ENCODE measurements around the gene PIP4K2A. TPM values are rescaled to one million over a fixed set of nuclear protein-coding genes. Genes with fewer than 3 reads are reported as not detected.

The PIP4K2A gene
- total and polyA plus RNA-seq, 7 donors: 2.3 to 9.7 (median 6.4) TPM

GRCh38 chr10:22677333-22677732, 37.0 kb downstream of the PIP4K2A start:
- no peaks in the 10 kb centered on the region for H3K27me3 ChIP-seq (ENCODE audit: insufficient read depth in 3 of 3, low read length in 2 of 3)
- 97 to 98% (median 98%) methylated on average over 5 of the region's 5 CpGs for WGBS, 3 donors
- no peak for DNase-seq
- no peaks in the 10 kb centered on the region for H3K4me1 ChIP-seq
- no peaks in the 10 kb centered on the region for H3K36me3 ChIP-seq (ENCODE audit: insufficient read depth in 1 of 2, low read depth in 1 of 2)
- ATAC-seq: no peak
- no peak overlapping the region for H3K27ac ChIP-seq
- intact Hi-C loops (cut with DNase I): no loop called here
- TF ChIP-seq CTCF (IDR thresholded peaks at IDR 0.05): no peak
- H3K4me3 ChIP-seq: no peak overlapping the region
- H3K9me3 ChIP-seq: no peaks in the 10 kb centered on the region

GRCh38 chr10:22676435-22676834, 37.9 kb downstream of the PIP4K2A start:
- WGBS, 3 donors: 89 to 93% (median 93%) methylated on average over 1 of the region's 1 CpG
- H3K9me3 ChIP-seq: no peaks in the 10 kb centered on the region
- intact Hi-C loops (cut with DNase I): no loop called here
- no peaks in the 10 kb centered on the region for H3K36me3 ChIP-seq (ENCODE audit: insufficient read depth in 1 of 2, low read depth in 1 of 2)
- no peak overlapping the region for H3K27ac ChIP-seq
- H3K4me3 ChIP-seq: no peak overlapping the region
- no peaks in the 10 kb centered on the region for H3K27me3 ChIP-seq (ENCODE audit: insufficient read depth in 3 of 3, low read length in 2 of 3)
- ATAC-seq (no peak), DNase-seq (no peak)
- TF ChIP-seq CTCF (IDR thresholded peaks at IDR 0.05): no peak
- no peaks in the 10 kb centered on the region for H3K4me1 ChIP-seq

GRCh38 chr10:22674573-22674930, 39.8 kb downstream of the PIP4K2A start:
- H3K36me3 ChIP-seq (ENCODE audit: insufficient read depth in 1 of 2, low read depth in 1 of 2): no peaks in the 10 kb centered on the region
- H3K4me3 ChIP-seq: no peak overlapping the region
- no peaks in the 10 kb centered on the region for H3K4me1 ChIP-seq
- ATAC-seq: no peak
- TF ChIP-seq CTCF (IDR thresholded peaks at IDR 0.05): no peak
- WGBS, 3 donors: 64 to 75% (median 65%) methylated on average over 3 of the region's 3 CpGs
- no peak overlapping the region for H3K27ac ChIP-seq
- intact Hi-C loops (cut with DNase I): no loop called here
- no peaks in the 10 kb centered on the region for H3K9me3 ChIP-seq
- no peak for DNase-seq
- no peaks in the 10 kb centered on the region for H3K27me3 ChIP-seq (ENCODE audit: insufficient read depth in 3 of 3, low read length in 2 of 3)

GRCh38 chr10:22673785-22674572, 40.4 kb downstream of the PIP4K2A start:
- no peak for DNase-seq
- Histone ChIP-seq H3K27ac (no peak overlapping the region), H3K4me1 (no peaks in the 10 kb centered on the region), H3K36me3 (ENCODE audit: insufficient read depth in 1 of 2, low read depth in 1 of 2) (no peaks in the 10 kb centered on the region), H3K4me3 (no peak overlapping the region), H3K27me3 (ENCODE audit: insufficient read depth in 3 of 3, low read length in 2 of 3) (no peaks in the 10 kb centered on the region), H3K9me3 (no peaks in the 10 kb centered on the region)
- no peak for TF ChIP-seq CTCF (IDR thresholded peaks at IDR 0.05)
- 55 to 68% (median 56%) methylated on average over 2 of the region's 2 CpGs for WGBS, 3 donors
- ATAC-seq: no peak
- intact Hi-C loops (cut with DNase I): no loop called here

- intact Hi-C loops (cut with DNase I): no loop called here
- Histone ChIP-seq H3K4me3 (no peak overlapping the region), H3K4me1 (no peaks in the 10 kb centered on the region), H3K27ac (no peak overlapping the region), H3K36me3 (ENCODE audit: insufficient read depth in 1 of 2, low read depth in 1 of 2) (no peaks in the 10 kb centered on the region), H3K9me3 (no peaks in the 10 kb centered on the region), H3K27me3 (ENCODE audit: insufficient read depth in 3 of 3, low read length in 2 of 3) (no peaks in the 10 kb centered on the region)
- no peak for TF ChIP-seq CTCF (IDR thresholded peaks at IDR 0.05)
- DNase-seq (no peak), ATAC-seq (no peak)
- 94 to 100% (median 95%) methylated on average over 1 of the region's 1 CpG for WGBS, 3 donors
Measured at GRCh38 chr10:22673091-22673392, 41.3 kb downstream of the PIP4K2A start.

All from psoas muscle (tissue), 8 donors.